A549 treated with dexamethasone at 1 μM for 4 hours (cell line): ENCODE results near the gene VPS72. TPM values are rescaled to one million over a fixed set of nuclear protein-coding genes. Genes with fewer than 3 reads are reported as not detected.

Source experiments
- total RNA-seq: library from RNA; stranded (reverse); fragments of 200-300 nt; extraction: Qiagen RNA extraction; gene quantifications from 5 replicates; pipeline ENCODE4 v1.2.3, GENCODE V29; 2022

Gene VPS72
- 49.1 to 77.7 TPM (median 52.5 TPM) in 5 replicates for total RNA-seq

DNA sequence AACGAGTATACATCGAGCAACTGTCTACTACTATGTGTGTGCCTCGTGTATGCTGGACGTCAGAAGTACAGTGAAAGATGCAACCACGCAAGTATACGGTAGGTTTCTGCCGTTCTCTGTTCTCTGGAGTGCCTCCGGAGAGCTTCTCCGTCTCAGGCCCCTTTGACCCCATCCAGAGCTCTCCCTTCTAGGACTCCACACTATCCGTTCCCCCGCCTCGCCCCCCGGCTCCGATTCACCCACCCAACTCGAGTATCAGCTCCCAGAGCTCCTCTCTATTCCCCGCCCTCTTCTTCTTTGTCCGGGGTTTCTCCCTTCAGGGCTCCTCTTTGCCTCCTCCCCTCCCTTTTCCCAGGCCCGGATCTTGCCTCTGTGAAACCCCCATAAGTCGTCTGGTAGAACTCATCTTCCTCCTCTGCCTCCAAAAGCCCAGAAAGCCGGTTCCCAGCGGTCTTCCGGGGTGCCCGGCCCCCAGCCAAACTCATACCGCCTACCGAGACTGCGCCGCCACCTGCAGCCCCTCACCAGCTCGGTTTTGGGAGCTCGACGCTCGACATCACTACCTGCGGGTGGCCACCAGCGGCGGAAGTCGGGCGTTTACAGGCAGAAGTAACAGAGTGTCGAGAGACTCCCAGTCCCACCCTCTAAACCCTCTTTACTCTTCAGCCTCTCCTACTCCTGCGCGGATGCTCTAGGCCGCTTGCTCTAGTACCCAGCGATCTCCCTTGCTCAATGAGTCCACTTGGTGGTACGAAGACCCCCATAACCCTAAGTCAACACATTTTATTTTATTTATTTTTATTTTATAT, at the start of gene VPS72:
TSS of gene VPS72 (minus strand) at position 561 of the 809 bp plus-strand sequence. CDS start at position 485, 76 bp downstream.

DNA sequence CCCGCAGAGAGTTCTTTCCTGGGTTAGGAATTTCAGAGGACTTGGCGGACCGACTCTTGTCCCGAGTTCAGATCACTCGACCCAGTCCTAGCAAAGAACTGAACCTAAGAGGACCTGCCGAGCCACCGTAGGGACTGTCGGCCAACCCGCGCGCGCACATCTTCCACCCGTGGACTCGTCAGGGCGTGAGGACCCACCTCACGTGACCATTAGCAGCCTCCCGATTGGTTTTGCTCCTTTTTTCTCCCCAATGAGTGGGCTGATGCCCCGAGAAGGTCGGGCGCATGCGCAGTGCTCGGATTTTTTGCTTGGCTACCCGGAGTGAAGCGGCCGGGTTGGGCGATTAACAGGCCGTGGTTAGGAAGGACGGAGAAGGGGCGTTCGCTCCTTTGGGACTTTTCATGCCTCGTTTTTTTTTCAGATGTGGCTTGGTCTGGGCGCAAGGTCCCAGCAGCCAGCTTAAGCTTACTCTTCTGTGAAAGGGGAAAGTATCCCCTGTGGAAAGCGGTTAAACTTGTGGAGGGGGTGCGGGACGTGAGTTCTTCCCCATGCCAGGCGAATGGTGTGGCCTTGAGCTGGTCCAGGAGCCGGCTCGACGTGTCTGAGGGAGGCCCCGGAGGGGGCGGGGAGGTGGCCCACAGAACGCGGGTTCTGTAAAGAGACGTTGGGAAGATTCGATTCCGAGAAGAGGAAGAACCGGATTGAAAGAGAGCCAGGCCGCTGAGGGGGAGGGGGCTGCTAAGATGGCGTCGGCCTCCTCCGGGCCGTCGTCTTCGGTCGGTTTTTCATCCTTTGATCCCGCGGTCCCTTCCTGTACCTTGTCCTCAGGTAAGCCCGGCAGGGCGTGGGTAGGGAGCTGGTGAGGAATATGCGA, 8.5 kb upstream of the VPS72 start, which contains the start of gene PIP5K1A:
TSS of gene PIP5K1A (plus strand) at position 299 of the 874 bp plus-strand sequence. CDS start at position 744, 445 bp downstream.

GRCh38 chr1:151175863-151176262, 14.1 kb downstream of the VPS72 start, which contains the start of gene TMOD4:
TMOD4 (minus strand) TSS chr1:151175981; CDS start chr1:151174875, 1,106 bp downstream.

DNA sequence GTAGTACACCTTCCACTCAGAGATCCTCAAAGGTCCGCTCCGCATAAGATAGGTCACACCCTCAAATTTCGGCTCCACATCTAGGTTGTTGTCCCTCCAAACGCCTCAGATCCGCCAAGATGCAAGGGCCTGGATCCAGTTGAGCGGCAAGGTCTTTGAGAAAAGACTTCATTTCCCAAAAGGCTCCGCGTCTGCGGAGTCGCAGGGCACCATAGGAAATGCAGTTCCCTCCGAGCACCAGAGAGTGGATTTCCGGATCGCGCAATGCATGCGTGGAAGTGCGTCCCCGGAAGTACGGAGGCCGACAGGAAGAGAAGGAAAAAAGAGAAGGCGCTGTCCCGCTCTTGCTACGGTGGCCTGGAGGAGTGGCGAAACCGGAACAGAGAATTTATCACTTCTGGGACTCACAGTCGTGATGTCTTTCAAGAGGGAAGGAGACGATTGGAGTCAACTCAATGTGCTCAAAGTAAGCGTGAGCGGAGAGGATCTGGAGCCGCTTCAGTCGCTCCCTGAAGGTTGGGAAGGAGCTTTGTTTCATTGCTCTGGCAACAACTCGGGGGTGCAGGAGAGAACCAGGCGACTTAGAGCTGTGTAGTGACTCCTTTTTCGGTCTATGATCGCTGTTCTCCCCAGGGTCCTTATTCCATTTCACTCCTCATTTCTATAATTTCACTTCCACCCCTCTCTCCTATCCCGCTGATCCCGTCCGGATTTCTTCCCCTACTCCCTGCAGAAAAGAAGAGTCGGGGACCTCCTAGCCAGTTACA, 24.1 kb downstream of the VPS72 start, which contains the start of the genes LYSMD1 and SCNM1:
TSS of gene LYSMD1 (minus strand) at position 165 of the 767 bp plus-strand sequence. CDS start 644 bp downstream, outside the sequence.
TSS of gene SCNM1 (plus strand) at position 407 of the 767 bp plus-strand sequence. CDS start at position 416, 9 bp downstream.

GRCh38 chr1:151156515-151156819, 33.5 kb downstream of the VPS72 start, which contains the start of gene TNFAIP8L2:
TNFAIP8L2 (plus strand) TSS chr1:151156649; CDS start chr1:151158698, 2,049 bp downstream.

DNA sequence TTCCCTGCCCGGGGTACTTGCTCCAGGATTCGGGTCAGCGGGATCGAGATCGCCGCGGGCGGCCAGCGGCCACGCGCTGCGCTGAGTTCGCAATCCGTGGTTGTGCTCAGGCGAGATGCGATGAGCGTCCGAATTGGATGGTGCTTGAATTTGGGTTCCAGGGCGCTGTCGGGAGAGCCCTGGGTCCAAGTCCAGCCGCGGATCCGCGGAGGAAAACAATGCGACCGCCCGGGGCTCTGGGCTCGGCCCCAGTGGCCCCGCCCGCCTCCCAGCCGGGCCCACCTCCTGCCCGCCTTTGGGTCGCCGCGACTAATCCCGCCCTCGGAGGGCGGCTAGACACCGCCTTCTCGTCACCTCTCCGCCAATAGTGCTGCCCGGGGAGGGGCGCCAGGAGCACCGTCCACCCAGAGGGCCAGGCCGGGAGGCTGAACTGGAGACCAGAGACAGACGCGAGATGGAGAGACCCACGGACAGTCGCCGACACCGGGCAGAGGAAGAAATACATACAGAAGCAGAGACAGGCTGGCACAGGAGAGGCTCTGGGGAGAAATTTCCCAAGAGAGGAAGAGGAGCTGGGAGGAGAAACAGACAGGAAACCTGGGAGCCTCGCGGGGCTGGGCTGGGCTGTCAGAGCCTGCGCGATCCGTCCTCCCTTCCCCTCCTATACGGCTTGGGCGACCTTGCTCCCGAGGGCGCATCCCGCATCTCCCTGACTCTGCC, 43.4 kb downstream of the VPS72 start, which contains the start of gene SEMA6C:
TSS of gene SEMA6C (minus strand) at position 220 of the 720 bp plus-strand sequence. CDS start 4,010 bp downstream, outside the sequence.

Other genes starting within 250 kb of the VPS72 start
- 239 to 260 TPM (median 257 TPM) in 5 replicates for gene CERS2, start 215.4 kb downstream of the VPS72 start, total RNA-seq
- 0.71 to 1.2 TPM (median 0.89 TPM) in 5 replicates for gene ANXA9, start 207.9 kb downstream of the VPS72 start, total RNA-seq
- gene MINDY1, start 183.3 kb downstream of the VPS72 start, total RNA-seq, result 2.5 to 3.9 TPM (median 3.3 TPM) in 5 replicates
- gene PRUNE1, start 181.7 kb downstream of the VPS72 start, total RNA-seq, result 14.7 to 18.6 TPM (median 17.8 TPM) in 5 replicates
- 0.07 to 0.17 TPM (median 0.11 TPM) in 4 of 5 replicates, not detected in the other for gene BNIPL, start 153.6 kb downstream of the VPS72 start, total RNA-seq
- gene C1orf56, start 142.4 kb downstream of the VPS72 start, total RNA-seq, result 5.6 to 8.1 TPM (median 6.4 TPM) in 5 replicates
- gene CDC42SE1, start 130.6 kb downstream of the VPS72 start, total RNA-seq, result 88.2 to 91.9 TPM (median 89.9 TPM) in 5 replicates
- 11.9 to 15.4 TPM (median 14.5 TPM) in 5 replicates for gene MLLT11, start 129.8 kb downstream of the VPS72 start, total RNA-seq
- gene GABPB2, start 119.4 kb downstream of the VPS72 start, total RNA-seq, result 2.6 to 3.9 TPM (median 3.8 TPM) in 5 replicates
- 1.5 to 2.3 TPM (median 1.5 TPM) in 5 replicates for gene SEMA6C, start 43.6 kb downstream of the VPS72 start, total RNA-seq
- not detected in 5 replicates for gene TNFAIP8L2, start 33.5 kb downstream of the VPS72 start, total RNA-seq
- gene LYSMD1, start 24.3 kb downstream of the VPS72 start, total RNA-seq, result 5.2 to 7.3 TPM (median 7.1 TPM) in 5 replicates
- 45.2 to 49.4 TPM (median 47.4 TPM) in 5 replicates for gene SCNM1, start 24.1 kb downstream of the VPS72 start, total RNA-seq
- 0.23 to 0.43 TPM (median 0.35 TPM) in 3 of 5 replicates, not detected in the others for gene TMOD4, start 14.2 kb downstream of the VPS72 start, total RNA-seq
- 57.0 to 64.9 TPM (median 60.7 TPM) in 5 replicates for gene PIP5K1A, start 8.4 kb upstream of the VPS72 start, total RNA-seq
- gene PSMD4, start 64.5 kb upstream of the VPS72 start, total RNA-seq, result 173 to 199 TPM (median 198 TPM) in 5 replicates
- gene ZNF687, start 92.1 kb upstream of the VPS72 start, total RNA-seq, result 11.3 to 15.1 TPM (median 13.2 TPM) in 5 replicates
- gene PI4KB, start 137.2 kb upstream of the VPS72 start, total RNA-seq, result 21.3 to 29.4 TPM (median 28.8 TPM) in 5 replicates
- 18.4 to 23.2 TPM (median 19.2 TPM) in 5 replicates for gene RFX5, start 157.1 kb upstream of the VPS72 start, total RNA-seq
- gene SELENBP1, start 182.5 kb upstream of the VPS72 start, total RNA-seq, result 6.2 to 7.8 TPM (median 6.6 TPM) in 5 replicates
- 345 to 394 TPM (median 364 TPM) in 5 replicates for gene PSMB4, start 209.4 kb upstream of the VPS72 start, total RNA-seq